ENCODE data around the gene TRABD2B.
"Not testable (repeated sequence)": the region's sequence is repeated elsewhere in the genome, so short reads cannot be mapped to it uniquely, and the experiment has no call there.

The TRABD2B gene

DNA sequence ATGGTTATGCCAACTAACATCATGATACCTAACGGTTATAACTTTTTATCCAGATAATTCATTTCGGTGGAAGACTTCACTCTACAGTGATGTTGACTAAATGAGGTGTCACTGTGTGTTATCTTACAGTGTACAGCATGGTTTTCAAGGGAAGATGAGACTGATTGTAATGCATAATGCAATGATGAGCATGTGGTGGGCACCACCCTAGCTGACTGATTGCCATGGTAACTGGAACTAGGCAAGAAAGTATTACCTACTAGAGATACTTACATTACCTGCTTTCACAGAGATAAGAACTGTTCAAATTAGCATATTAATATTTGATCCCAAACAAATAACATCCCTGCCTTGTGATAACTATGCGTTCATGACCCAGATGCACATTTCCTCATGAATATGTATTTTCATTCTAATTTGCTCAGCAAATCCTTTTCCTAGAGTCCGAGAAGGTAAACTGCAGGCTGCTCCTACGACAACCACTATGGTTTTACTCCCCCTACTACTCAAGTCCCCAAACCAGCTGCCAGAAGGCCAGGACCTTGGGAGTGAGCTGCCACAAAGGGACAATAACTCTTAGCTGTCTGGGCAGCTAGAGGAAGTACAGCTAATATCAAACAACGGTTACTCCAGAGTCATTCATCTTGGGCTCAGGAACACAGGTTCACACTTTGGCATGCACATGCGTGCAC is 29.2 kb downstream of the TRABD2B start:
- TF ChIP-seq, protein P1, sequence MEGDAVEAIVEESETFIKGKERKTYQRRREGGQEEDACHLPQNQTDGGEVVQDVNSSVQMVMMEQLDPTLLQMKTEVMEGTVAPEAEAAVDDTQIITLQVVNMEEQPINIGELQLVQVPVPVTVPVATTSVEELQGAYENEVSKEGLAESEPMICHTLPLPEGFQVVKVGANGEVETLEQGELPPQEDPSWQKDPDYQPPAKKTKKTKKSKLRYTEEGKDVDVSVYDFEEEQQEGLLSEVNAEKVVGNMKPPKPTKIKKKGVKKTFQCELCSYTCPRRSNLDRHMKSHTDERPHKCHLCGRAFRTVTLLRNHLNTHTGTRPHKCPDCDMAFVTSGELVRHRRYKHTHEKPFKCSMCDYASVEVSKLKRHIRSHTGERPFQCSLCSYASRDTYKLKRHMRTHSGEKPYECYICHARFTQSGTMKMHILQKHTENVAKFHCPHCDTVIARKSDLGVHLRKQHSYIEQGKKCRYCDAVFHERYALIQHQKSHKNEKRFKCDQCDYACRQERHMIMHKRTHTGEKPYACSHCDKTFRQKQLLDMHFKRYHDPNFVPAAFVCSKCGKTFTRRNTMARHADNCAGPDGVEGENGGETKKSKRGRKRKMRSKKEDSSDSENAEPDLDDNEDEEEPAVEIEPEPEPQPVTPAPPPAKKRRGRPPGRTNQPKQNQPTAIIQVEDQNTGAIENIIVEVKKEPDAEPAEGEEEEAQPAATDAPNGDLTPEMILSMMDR (conservative IDR thresholded peaks at IDR 0.05), result no peak

DNA sequence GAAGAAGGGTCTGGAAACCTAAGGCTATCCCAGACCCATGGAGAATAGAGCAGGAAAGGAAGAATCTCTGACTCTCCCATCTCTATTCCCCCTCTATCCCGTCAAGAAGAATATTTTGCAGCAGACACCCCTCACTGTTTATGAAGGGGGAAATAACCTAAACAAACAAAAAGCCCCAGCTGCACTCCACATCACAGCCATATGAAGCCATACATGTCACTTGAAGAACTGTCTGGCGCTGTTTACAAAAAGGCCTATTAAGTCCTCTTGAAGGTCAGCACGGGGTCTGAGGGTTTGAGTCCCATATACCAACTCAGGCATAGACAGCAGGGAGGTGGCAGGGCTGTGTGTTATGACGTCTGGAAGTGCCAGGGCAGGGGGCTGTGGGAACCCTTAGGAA is 31.4 kb downstream of the TRABD2B start:
- no peak overlapping the region for H3K27ac ChIP-seq
- TF ChIP-seq, protein P1 (conservative IDR thresholded peaks at IDR 0.05), result no peak

More for the DNA sequence above, 29.2 kb downstream of the TRABD2B start:
- H3K27ac ChIP-seq, result no peak overlapping the region

DNA sequence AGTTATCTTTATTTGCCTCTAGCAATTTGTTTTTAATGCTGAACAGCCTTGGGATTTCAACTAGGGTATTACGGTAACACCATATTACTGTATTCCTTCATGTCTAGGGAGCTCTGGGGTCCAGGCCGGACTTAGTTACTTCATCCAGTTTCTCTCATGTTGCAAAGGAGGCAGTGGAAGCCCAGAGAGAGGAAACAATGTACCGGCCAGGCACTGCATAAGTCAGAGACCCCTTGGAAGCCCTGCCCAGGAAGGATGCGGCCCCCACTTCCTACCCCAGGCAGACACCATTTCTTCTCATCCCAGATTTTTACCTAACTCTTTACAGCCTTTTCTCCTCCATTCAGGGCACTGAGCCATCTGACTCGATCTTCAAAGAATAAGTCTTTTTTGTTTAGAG is 32.5 kb downstream of the TRABD2B start:
- H3K27ac ChIP-seq, result no peak overlapping the region; the same call in 1 of the 2 replicates
- TF ChIP-seq, protein P1 (conservative IDR thresholded peaks at IDR 0.05), result no peak

DNA sequence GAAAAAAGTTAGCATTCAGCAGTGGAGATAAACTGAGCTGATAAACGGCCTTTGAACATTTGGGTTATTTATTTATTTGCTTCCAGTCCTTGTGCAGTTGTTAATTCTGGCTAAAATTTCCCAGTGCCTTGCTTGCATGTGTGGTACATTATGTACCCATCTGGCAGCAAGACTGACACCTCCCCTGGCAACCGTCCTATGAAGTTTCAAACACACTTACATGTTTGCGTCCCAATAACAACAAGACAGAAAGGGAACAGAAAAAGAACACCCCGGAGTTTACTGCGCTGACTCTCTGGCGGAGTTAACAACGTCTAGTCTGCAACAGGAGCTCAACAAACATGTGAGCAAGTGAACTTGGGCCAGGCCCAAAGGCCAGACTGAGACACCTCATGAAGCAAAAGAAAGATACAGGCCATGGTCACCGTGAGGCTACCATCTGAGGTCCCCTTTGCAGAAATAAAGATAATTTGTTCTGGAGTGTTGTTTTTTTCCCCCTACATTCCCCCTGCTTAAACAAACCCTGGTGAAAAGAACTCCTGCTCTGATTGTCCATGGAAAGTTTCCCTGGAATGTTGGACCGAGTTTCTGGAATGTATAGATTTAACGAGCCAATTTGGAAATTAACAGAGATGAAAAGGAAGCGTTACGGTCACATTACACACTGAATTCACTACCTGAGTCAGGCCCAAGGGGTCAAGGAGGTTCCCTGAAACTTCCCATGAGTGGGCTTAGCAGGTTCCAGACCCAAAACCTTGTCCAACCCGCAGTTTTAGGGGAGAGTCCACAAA is 33.4 kb downstream of the TRABD2B start:
- TF ChIP-seq, protein P1 (conservative IDR thresholded peaks at IDR 0.05), result no peak
- H3K27ac ChIP-seq, result peak overlapping the region; percentile 43

DNA sequence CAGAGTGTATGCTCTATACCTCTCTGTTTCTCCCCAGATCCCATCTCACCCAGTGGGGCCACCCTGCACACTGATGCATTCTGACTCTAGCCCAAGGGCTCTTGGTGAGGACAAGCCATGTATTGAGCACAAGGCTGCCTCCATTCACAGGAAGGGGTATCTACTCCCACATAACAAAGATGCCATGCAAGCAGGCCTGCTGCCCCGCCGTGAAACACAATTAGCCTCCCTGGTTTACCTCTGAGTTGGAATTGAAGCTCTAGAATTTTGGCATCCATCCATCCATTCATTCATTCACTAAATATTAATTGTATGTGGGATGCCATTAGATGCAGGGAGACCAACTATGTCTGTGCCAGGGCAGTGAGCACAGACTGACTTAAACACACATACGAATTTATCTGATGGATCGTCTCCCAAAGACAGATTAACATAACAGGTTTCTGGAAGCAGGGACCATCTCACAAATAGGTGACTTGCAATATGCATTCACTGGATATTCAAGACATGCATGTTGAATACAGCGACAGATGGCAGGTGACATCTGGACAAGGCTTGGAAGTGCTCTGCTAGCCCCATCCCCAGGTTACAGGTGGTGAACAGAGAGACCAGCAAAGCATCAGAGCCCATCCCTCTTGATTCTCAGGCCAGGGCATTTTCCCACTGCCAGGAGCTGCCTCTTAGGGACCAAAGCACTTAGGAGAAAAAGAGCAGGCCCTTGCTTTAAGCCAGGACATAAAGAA is 34.3 kb downstream of the TRABD2B start:
- H3K27ac ChIP-seq, result peak overlapping the region; percentile 43
- TF ChIP-seq, protein P1 (conservative IDR thresholded peaks at IDR 0.05), result no peak

DNA sequence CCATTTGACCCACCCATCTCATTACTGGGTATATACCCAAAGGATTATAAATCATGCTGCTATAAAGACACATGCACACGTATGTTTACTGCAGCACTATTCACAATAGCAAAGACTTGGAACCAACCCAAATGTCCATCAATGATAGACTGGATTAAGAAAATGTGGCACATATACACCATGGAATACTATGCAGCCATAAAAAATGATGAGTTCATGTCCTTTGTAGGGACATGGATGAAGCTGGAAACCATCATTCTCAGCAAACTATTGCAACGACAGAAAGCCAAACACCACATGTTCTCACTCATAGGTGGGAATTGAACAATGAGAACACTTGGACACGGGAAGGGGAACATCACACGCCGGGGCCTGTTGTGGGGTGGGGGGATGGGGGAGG is 35.4 kb downstream of the TRABD2B start:
- H3K27ac ChIP-seq, result not testable (repeated sequence)

DNA sequence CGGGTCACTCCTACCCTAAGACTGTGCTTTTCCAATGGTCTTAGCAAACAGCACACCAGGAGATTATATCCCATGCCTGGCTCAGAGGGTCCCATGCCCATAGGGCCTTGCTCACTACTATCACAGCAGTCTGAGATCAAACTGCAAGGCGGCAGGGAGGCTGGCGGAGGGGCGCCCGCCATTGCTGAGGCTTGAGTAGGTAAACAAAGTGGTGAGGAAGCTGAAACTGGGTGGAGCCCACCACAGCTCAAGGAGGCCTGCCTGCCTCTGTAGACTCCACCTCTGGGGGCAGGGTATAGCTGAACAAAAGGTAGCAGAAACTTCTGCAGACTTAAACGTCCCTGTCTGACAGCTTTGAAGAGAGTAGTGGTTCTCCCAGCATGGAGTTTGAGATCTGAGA is 40.7 kb downstream of the TRABD2B start:
- H3K27ac ChIP-seq, result not testable (repeated sequence)

DNA sequence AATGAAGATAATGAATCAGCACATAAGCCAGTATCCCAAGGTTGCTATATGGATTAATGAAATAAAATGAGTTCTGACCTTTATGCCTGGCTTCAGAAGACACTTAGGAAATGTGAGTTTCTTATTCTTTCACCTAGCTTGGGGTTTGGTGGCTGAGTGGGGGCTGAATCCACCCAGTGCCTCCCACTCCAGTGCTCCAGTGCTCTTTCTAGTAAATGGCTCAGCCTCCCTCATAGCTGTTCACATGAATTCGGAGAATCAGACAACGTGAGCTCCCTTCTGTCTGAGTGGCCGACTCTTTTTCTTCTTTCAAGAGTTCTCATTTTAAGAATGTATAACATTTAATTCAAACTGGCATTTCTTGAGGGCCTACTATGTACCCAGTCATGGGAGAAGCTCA is 43.5 kb downstream of the TRABD2B start:
- TF ChIP-seq, protein P1 (conservative IDR thresholded peaks at IDR 0.05), result no peak
- no peak overlapping the region for H3K27ac ChIP-seq

Measured in VCaP (cell line).